NB4 (cell line): ENCODE results near the gene LURAP1L.

ENCODE experiments used
- POLR2A ChIP-seq: IDR thresholded peaks from 2 replicates; pipeline ENCODE4 v1.6.1; 2011; ENCODE audit warnings: mild to moderate bottlenecking; ENCODE audit not compliant: insufficient read length; ENCODE audit errors: extremely low read depth
- TF ChIP-seq, protein P1 (sequence below): IDR thresholded peaks from one replicate; pipeline ENCODE4 v1.5.1; 2012; ENCODE audit warnings: low read depth, low read length

DNA sequence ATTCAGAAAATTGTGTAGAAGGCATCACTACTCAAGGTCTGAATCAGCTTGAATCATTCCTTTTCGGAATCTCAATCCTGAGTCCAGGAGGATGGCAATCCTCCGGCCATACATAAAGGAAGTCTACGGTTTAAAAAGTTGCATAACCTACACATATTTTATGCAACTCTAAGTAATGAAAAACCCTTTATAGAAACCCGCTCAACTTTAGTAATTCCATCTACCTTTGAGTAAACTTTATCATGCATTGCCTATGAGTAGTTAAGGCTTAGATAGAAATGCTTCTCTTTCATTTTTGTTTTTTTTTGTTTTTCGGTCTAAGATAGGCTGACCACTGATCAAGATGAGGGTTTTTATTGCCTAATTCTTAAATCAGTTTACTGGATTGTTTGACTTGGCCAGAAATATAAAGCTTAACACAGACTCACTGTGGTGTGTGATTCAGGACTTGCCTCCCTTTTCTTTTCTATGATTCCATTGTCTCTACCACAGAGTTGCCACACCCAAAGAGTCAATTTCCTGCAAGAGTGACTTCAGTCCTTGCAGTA, 85.0 kb downstream of the LURAP1L start:
- TF ChIP-seq, protein P1, sequence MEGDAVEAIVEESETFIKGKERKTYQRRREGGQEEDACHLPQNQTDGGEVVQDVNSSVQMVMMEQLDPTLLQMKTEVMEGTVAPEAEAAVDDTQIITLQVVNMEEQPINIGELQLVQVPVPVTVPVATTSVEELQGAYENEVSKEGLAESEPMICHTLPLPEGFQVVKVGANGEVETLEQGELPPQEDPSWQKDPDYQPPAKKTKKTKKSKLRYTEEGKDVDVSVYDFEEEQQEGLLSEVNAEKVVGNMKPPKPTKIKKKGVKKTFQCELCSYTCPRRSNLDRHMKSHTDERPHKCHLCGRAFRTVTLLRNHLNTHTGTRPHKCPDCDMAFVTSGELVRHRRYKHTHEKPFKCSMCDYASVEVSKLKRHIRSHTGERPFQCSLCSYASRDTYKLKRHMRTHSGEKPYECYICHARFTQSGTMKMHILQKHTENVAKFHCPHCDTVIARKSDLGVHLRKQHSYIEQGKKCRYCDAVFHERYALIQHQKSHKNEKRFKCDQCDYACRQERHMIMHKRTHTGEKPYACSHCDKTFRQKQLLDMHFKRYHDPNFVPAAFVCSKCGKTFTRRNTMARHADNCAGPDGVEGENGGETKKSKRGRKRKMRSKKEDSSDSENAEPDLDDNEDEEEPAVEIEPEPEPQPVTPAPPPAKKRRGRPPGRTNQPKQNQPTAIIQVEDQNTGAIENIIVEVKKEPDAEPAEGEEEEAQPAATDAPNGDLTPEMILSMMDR: no peak
- no peak for TF ChIP-seq POLR2A
